ENCODE measurements around the gene PUDP. TPM values are rescaled to one million over a fixed set of nuclear protein-coding genes. Genes with fewer than 3 reads are reported as not detected.

The PUDP gene
- total RNA-seq, 2 donors from 2014 or later, result 14.8 to 17.6 TPM

GRCh38 chrX:7131621-7132020 lies 16.3 kb downstream of the PUDP start:
- H3K27me3 ChIP-seq (replicated peaks; ENCODE audit: insufficient read depth), result no peaks in the 10 kb centered on the region
- H3K4me3 ChIP-seq, result no peak overlapping the region
- H3K36me3 ChIP-seq, result no peaks in the 10 kb centered on the region
- H3K9me3 ChIP-seq, result no peaks in the 10 kb centered on the region
- H3K4me1 ChIP-seq (replicated peaks), result no peaks in the 10 kb centered on the region
- WGBS, result 86% methylated on average over 13 of the region's 13 CpGs
- H3K27ac ChIP-seq, result peak overlapping the region; percentile 33 to 60
- no peak for TF ChIP-seq POLR2A (IDR thresholded peaks at IDR 0.05)
- intact Hi-C loops (cut with DNase I), result no loop called here
- DNase-seq (ENCODE audit: low spot score), result no peak

DNA sequence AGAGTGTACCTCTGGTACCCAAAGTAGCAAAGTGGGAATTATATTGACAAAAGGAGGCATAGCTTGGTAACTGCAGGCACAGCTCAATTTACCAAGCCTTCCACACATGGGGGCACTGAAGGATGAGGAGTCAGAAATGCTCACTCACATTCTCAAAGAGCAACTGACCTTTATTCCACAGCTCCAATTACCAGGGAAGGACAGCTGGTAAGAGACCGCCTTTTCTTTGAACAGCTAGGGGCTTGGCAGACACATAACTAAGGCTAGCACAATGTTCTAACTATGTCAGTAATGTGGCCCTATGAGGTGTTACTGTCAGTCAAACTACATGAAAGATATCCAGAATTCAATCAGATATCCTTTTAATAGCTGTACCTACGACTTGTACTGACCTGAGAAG lies 20.9 kb downstream of the PUDP start:
- intact Hi-C loops (cut with DNase I), result no loop called here
- no peaks in the 10 kb centered on the region for H3K27me3 ChIP-seq (replicated peaks; ENCODE audit: insufficient read depth)
- no peak overlapping the region for H3K27ac ChIP-seq
- H3K4me1 ChIP-seq (replicated peaks), result no peaks in the 10 kb centered on the region
- 64% methylated on average over 2 of the region's 2 CpGs for WGBS
- no peak for DNase-seq (ENCODE audit: low spot score)
- H3K36me3 ChIP-seq, result no peaks in the 10 kb centered on the region
- no peaks in the 10 kb centered on the region for H3K9me3 ChIP-seq
- TF ChIP-seq POLR2AphosphoS5 (IDR thresholded peaks at IDR 0.05), result no peak
- TF ChIP-seq POLR2A (IDR thresholded peaks at IDR 0.05), result no peak
- no peak for TF ChIP-seq CTCF (IDR thresholded peaks at IDR 0.05)
- no peak overlapping the region for H3K4me3 ChIP-seq

DNA sequence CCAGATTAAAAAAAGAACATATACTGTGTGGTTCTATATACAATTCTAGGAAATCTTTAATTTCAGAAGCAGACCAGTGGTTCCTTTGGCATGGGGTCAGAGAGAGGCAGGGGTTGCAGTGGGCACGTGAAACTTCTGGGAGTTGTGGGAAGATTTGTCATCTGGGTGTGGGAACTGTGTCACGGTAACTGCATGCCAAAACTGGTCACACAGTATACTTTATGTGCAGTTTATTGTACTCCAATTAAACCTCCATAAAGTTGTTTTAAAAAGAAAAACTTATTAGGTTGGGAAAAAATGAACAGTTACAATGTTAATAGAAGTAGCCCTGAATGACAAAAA lies 27.1 kb downstream of the PUDP start:
- Histone ChIP-seq H3K27me3 (replicated peaks; ENCODE audit: insufficient read depth) (no peaks in the 10 kb centered on the region), H3K27ac (peak overlapping the region; percentile 64 to 78), H3K36me3 (no peaks in the 10 kb centered on the region), H3K4me1 (replicated peaks) (no peaks in the 10 kb centered on the region), H3K9me3 (no peaks in the 10 kb centered on the region), H3K4me3 (no peak overlapping the region)
- WGBS, result 11% methylated on average over 2 of the region's 2 CpGs
- intact Hi-C loops (cut with DNase I), result no loop called here
- no peak for TF ChIP-seq CTCF (IDR thresholded peaks at IDR 0.05)
- TF ChIP-seq POLR2A (IDR thresholded peaks at IDR 0.05), result no peak
- TF ChIP-seq POLR2AphosphoS5 (IDR thresholded peaks at IDR 0.05), result no peak
- DNase-seq (ENCODE audit: low spot score), result peak; percentile 33

DNA sequence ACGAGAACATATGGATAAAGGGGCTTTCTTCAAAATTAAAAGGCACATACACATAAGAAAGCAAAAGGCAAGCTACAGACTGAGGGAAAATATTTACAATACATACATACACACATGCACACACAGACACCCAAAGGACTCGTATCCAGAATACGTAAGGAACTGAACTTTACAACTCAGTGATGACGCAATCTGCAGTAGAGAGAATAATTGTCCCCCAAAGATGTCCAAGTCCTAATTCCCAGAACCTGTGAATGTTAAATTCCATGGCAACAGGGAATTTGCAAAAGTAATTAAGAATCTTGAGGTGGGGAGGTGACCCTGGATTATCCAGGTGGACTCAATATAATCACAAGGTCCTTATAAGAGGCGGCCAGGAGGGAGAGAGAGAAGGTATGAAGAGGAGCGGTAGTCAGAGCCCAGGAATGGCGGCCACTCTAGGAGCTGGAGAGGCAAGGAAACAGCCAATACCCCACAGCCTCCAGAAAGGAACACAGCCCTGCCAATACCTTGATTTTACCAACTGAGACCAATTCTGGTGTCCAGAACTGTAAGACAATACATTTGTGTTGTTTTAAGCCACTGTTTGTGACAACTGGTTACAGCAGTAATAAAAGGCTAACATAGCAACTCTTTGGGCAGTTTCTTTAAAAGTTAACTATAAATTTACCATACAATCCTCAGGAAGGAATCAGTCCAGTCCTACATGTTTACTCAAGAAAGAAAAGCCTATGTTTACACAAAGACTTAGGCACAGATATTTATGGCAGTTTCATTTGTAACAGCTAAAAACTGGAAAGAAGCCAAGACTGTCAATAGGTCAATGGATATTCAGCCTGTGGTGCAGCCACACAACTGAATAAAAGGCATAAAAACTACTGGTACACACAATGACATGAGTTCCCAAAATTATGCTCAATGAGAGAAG lies 27.7 kb downstream of the PUDP start:
- no peaks in the 10 kb centered on the region for H3K27me3 ChIP-seq (replicated peaks; ENCODE audit: insufficient read depth)
- intact Hi-C loops (cut with DNase I), result no loop called here
- no peaks in the 10 kb centered on the region for H3K4me1 ChIP-seq (replicated peaks)
- DNase-seq (ENCODE audit: low spot score), result no peak
- H3K4me3 ChIP-seq, result no peak overlapping the region
- TF ChIP-seq POLR2A (IDR thresholded peaks at IDR 0.05), result no peak
- TF ChIP-seq POLR2AphosphoS5 (IDR thresholded peaks at IDR 0.05), result peak; percentile 9
- H3K36me3 ChIP-seq, result no peaks in the 10 kb centered on the region
- H3K27ac ChIP-seq, result peak overlapping the region; percentile 64 to 78
- 62% methylated on average over 7 of the region's 7 CpGs for WGBS
- H3K9me3 ChIP-seq, result no peaks in the 10 kb centered on the region

GRCh38 chrX:7117587-7117986 lies 30.4 kb downstream of the PUDP start:
- H3K4me1 ChIP-seq (replicated peaks), result no peaks in the 10 kb centered on the region

More at GRCh38 chrX:7117587-7117986, 30.4 kb downstream of the PUDP start:
- DNase-seq (ENCODE audit: low spot score), result no peak
- Histone ChIP-seq H3K27ac (no peak overlapping the region), H3K9me3 (no peaks in the 10 kb centered on the region), H3K27me3 (replicated peaks; ENCODE audit: insufficient read depth) (no peaks in the 10 kb centered on the region), H3K36me3 (no peaks in the 10 kb centered on the region), H3K4me3 (no peak overlapping the region)
- WGBS, result 97% methylated on average over 3 of the region's 3 CpGs
- intact Hi-C loops (cut with DNase I), result no loop called here
- no peak for TF ChIP-seq POLR2A (IDR thresholded peaks at IDR 0.05)
- TF ChIP-seq CTCF (IDR thresholded peaks at IDR 0.05), result no peak
- no peak for TF ChIP-seq POLR2AphosphoS5 (IDR thresholded peaks at IDR 0.05)
